Measurements from ENCODE around the gene DEFB108B. TPM values are rescaled to one million over a fixed set of nuclear protein-coding genes. Genes with fewer than 3 reads are reported as not detected.
"Not testable (repeated sequence)": the region's sequence is repeated elsewhere in the genome, so short reads cannot be mapped to it uniquely, and the experiment has no call there.

Gene DEFB108B, protein sequence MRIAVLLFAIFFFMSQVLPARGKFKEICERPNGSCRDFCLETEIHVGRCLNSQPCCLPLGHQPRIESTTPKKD
- total RNA-seq = not detected in 2 replicates

DNA sequence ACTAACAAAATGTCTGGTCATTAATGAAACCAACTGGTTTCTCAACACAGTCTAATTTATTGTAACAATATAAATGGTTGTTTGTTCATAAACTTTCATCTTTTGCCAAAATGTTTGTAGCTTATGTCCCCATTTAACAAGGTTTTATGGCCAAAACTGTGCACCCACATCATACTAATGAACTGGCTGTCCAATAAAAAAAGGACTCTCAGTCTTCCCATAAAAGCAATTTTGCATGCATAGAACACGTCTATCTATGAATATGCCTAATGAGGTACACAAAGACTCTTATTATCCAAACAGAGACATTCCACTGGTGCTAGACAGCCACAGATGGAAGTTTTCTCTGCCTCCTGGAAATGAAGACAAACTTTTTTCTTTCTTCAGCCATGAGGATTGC lies at the start of gene DEFB108B:
Gene DEFB108B, plus strand, starts transcription at position 390 of the 400 bp plus-strand sequence. Its CDS starts 0 bp downstream, at position 390.
- H3K4me3 ChIP-seq (ENCODE audit: low read depth, low read length); DNase-seq (ENCODE audit: low read depth): not testable (repeated sequence)

DNA sequence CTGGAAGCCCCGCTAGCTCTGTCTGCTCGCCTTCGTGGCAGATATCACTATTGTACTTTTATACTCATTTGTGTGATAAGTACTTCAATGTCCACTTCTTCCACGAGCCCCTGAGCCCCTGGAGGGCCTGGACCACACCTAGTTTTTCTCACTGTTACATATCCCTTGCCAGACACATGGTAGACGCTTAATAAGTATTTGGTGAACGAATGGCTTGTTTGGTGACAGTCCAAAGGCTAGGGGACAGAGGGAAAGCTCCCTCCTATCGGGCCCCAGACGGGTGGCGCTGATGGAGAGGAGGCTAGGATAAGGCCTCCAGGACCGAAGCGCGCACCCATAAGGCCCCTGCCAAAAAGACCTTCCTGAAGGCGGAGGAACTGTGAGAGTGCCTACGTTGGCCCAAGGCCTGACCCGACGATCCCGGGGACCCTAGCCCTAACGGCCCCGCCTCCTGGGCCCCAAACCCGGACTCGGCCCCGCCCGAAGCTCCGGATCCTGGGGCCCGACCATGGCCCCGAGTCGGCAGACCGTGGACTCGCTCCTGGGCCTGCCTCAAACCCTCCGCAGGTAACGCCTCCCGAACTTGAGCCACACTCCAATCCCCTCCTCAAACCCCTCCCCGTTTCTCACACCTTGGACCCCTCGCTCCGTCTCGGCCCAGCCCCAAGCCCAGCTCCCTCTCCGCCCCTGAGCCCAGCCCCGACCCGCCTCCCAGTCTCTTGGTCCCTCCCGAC lies 46.7 kb upstream of the DEFB108B start:
- not testable (repeated sequence) for DNase-seq (ENCODE audit: low read depth)
- peak overlapping the region; percentile 66 for H3K4me3 ChIP-seq (ENCODE audit: low read depth, low read length)

DNA sequence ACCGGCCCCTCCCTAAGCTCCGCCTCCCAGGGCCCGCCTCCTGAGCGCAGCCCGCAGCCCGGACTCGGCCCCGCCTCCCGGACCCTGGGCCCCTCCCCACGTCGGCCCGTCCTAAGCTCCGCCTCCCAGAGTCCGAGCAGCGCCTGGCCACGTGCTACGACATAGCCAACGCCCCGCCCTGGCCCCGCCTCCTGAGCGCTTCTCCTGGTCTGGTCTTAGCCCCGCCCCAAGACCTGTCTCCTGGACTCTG lies 46.2 kb upstream of the DEFB108B start:
- not testable (repeated sequence) for DNase-seq (ENCODE audit: low read depth)
- H3K4me3 ChIP-seq (ENCODE audit: low read depth, low read length) = peak overlapping the region; percentile 74

DNA sequence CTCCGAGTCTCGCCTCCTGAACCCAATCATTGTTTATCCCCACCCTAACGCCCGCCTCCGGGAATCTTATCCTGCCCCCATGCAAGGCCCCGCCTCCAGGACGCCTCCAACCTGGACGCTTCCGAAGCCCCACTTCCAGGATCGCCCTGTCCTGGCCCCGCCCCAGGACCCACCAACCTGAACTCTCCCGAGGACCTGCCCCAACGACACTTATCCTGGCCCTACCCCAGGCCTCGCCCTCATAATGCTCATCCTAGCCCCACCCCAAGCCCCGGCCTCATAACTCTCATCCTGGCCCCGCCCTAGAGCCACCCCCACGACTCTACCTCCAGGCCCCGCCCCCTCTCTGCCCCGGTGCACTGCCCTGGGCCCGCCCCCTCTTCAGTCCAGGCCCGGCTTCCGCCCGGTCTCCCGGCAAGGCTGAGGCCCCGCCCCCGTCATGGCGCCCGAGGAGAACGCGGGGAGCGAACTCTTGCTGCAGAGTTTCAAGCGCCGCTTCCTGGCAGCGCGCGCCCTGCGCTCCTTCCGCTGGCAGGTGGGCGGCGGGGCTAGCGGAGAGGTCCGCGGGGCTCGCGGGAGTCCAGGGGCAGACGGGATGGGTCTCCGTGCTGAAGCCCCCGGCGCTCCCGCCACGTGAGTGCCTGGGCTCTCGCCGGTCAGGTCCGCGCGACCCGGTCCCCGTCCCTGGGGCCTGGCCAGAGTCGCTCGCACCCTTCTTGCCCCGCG lies 45.7 kb upstream of the DEFB108B start:
- TF ChIP-seq, protein P1, sequence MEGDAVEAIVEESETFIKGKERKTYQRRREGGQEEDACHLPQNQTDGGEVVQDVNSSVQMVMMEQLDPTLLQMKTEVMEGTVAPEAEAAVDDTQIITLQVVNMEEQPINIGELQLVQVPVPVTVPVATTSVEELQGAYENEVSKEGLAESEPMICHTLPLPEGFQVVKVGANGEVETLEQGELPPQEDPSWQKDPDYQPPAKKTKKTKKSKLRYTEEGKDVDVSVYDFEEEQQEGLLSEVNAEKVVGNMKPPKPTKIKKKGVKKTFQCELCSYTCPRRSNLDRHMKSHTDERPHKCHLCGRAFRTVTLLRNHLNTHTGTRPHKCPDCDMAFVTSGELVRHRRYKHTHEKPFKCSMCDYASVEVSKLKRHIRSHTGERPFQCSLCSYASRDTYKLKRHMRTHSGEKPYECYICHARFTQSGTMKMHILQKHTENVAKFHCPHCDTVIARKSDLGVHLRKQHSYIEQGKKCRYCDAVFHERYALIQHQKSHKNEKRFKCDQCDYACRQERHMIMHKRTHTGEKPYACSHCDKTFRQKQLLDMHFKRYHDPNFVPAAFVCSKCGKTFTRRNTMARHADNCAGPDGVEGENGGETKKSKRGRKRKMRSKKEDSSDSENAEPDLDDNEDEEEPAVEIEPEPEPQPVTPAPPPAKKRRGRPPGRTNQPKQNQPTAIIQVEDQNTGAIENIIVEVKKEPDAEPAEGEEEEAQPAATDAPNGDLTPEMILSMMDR (conservative IDR thresholded peaks at IDR 0.05; ENCODE audit: low read depth, low read length) = no peak
- peak overlapping the region; percentile 74 for H3K4me3 ChIP-seq (ENCODE audit: low read depth, low read length)
- DNase-seq (ENCODE audit: low read depth) = peak; percentile 90

DNA sequence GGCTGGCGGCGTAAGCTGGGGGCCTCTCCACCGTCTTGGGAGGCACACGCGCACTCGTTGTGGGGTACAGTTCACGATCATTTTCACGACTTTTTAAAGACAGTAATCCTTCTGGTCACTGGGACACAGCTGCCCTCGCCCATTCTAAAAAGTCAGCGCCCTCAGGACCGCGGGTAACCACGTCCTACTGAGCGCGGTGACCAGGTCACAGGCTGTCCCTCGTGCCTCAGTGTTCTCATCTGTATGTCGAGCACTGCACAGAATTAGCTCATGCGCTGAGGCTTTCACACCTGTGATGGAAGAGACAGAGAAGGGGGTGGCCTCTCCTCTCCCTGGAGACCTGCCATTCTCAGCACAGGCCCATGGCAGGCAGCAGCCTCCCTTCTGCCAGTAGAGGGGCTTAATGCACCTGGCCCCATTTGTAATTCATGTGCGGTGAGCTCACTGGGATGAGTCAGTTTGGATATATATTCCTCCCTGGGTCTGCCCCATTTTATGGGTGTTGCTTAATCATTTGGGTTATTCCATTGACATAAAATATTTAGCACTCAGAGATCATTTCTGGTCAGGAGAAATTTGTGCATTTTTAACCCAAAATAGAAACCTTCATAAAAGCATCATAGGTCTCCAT lies 45.1 kb upstream of the DEFB108B start:
- H3K4me3 ChIP-seq (ENCODE audit: low read depth, low read length) = peak overlapping the region; percentile 74
- not testable (repeated sequence) for DNase-seq (ENCODE audit: low read depth)

DNA sequence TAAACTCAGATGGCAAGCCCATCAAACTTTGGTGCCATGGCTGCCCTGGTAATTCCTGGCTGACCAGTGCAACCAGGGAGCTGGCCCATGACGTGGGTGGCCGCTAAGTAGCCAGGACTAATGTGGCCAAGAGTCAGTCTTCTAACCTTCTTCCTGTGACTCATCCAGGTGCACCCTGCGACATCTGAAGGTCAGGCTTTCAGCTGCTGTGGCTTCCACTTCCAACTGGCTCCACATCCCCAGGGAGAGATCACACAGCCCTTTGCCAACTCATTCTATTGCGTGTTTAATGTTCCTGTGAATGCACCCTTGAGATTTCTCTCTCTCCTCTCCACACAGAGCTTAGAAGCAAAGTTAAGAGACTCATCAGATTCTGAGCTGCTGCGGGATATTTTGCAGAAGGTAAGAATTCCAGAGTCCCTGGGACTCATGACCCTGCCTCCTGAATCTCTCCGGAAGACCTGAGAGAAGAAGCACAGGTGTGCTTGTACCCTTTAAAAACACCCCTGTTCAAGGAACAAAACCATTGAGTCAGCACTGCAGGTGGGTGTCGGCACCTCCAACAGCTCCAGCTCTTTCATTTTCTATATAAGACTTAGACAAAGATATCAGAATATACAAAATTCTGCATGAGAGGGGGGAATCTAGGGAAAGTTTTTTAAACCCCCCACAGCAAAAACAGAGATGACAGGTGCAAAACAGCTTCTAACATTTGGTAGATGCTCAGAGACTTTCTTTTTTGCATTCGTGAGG lies 43.4 kb upstream of the DEFB108B start:
- not testable (repeated sequence) for DNase-seq (ENCODE audit: low read depth); H3K4me3 ChIP-seq (ENCODE audit: low read depth, low read length)

DNA sequence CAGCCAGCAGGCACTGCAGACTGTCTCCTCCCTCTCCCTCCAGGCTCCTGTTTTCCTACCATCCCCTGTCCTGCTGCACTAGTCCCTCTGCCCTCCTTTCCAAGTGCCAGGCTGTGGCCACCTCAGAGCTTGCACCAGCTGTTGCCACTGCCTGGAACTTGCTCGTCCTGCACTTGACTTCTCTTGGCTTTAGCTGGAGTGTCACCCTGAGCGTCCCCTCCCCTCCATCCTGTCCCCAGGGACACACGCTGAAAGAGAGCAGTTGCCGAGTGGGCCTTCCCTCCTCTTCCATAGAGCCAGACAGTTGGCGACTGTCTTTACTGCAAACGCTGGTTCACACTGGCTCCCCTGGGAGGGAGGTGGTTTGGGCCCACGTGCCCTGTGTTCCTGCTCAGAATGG lies 41.9 kb upstream of the DEFB108B start:
- DNase-seq (ENCODE audit: low read depth); H3K4me3 ChIP-seq (ENCODE audit: low read depth, low read length): not testable (repeated sequence)

DNA sequence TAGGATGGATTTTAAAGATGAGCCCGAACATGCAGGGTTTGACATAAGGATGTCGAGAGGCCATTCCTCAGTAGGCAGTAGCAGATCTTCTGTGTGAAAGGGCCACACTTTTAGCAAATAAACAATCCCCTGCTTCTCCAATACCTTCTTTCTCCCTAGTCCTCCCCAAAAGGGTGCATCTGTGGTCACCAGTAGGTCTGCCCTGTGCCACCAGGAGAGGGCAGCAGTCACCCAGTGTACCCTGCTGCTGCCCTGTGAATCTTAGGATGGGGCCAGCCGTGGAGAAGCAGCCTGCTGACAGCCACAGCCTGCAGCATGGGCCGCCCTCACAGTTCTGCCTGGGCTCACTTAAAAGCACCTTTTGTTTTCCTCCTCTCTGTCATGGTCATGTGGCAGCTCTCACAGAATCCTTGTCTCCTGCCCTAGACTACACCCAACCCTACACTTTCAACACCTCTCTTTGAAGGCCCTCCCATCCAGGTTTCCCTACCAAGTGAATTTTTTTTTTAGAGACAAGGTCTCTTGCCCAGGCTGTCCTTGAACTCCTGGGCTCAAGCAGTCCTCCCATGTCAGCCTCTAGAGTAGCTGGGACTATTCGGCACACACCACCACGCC lies 40.3 kb upstream of the DEFB108B start:
- not testable (repeated sequence) for H3K4me3 ChIP-seq (ENCODE audit: low read depth, low read length); DNase-seq (ENCODE audit: low read depth)
- TF ChIP-seq, protein P1 (conservative IDR thresholded peaks at IDR 0.05; ENCODE audit: low read depth, low read length) = peak; percentile 58

DNA sequence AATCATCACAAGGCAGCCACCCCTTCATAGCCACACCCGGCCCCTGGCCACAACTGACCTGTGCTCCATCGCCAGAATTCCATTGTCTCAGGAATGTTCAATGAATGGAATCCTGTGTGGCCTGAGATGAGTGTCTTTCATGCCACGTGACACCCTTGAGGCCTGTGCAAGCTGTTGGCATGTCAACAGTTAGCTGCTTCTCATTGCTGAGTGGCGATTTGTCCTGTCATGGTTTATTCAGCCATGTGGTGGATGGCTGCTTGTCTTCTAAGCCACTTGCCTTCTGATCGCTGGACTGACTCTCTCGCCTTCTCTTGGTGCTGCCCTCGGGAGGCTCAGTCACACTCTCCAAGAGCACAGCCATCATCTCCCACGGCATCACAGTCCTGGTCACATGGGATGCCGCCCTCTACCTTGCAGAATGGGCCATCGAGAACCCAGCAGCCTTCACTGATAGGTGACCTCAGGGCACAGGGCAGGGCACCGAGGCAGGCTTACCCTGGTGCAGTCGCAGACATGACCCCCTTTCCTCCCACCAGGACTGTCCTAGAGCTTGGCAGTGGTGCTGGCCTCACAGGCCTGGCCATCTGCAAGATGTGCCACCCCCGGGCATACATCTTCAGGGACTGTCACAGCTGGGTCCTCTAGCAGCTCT lies 38.5 kb upstream of the DEFB108B start:
- not testable (repeated sequence) for DNase-seq (ENCODE audit: low read depth); H3K4me3 ChIP-seq (ENCODE audit: low read depth, low read length)

DNA sequence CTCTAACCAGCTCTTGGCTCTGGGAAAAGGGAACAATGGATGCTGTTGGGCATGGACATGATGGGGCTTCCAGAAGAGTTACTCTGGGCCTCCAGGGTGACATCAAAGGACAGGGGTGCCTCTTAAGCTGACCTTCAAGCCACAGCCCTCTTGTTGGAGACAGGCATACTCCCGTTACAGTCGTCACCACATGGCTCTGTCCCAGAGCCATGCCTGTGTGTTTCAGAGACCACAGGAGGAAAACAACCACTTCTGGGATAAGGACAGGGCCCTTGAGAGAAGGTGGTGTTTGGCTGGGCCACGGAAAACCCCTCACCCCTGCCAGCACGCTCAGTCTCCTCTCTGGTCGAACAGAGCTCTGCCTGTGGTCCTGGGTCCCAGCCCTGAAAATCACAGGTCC lies 37.8 kb upstream of the DEFB108B start:
- not testable (repeated sequence) for DNase-seq (ENCODE audit: low read depth); H3K4me3 ChIP-seq (ENCODE audit: low read depth, low read length)

DNA sequence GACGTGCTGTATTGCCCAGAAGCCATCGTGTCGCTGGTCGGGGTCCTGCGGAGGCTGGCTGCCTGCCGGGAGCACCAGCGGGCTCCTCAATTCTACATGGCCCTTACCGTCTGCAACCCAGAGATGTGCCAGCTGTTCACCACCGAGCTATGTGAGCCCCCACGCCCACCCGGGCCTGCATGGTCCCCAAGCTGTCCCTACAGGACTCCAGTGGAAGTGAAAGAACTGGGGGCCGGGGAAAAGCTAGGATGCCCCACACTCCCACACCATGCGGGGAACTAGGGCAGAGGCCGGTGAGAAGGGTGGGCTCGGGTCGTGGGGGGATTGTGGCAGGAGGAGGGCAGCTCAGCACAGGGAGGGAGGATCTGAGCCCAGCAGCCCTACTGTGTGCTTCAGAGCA lies 37.0 kb upstream of the DEFB108B start:
- not testable (repeated sequence) for DNase-seq (ENCODE audit: low read depth); H3K4me3 ChIP-seq (ENCODE audit: low read depth, low read length)

DNA sequence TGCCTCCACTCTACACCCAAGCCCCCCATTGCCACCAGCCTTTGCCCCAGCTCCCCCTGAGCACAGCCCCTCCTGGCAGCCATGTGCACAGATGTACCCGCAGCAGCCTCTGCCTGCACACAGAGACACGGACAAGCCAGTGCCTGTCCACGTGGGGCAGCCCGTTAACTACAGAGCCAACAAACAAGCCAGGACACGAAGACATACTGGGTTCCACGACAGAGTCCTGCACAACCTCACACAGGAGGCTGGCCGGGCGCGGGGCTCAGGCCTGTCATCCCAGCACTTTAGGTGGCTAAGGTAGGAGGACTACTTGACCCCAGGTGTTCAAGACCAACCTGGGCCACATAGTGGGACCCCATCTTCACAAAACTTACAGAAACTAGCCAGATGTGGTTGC lies 36.2 kb upstream of the DEFB108B start:
- not testable (repeated sequence) for H3K4me3 ChIP-seq (ENCODE audit: low read depth, low read length); DNase-seq (ENCODE audit: low read depth)

DNA sequence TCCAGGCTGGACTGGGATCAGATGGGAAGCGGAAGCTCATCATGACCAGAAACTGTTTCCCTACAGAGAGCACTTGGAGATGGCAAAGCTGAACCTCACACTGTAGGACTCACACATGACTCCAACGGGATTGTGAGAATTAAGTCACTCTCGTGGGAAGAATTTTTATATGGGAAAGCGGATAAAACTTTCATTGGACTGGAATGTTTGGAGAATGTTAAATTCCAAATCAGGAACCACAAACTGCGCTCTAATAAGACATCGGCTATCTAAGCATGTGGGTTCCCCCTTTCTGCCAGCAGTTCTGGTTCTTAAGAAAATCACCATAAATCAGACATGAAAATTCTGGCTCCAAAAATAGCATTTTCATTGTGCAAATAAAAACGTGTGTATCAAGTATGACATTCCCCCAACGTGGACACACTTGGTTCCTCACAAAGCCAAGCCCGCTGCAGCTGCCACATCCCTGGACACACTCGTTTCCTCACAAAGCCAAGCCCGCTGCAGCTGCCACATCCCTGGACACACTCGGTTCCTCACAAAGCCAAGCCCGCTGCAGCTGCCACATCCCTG lies 33.4 kb upstream of the DEFB108B start:
- not testable (repeated sequence) for H3K4me3 ChIP-seq (ENCODE audit: low read depth, low read length); DNase-seq (ENCODE audit: low read depth)

All from epithelial cell of proximal tubule (primary cell).